H1 (cell line): ENCODE measurements around the gene UROD. TPM values are rescaled to one million over a fixed set of nuclear protein-coding genes. Genes with fewer than 3 reads are reported as not detected.

Source experiments
- CTCF ChIA-PET: fragments of 300-600 bp; sonication (Branson Sonifier 250); formaldehyde crosslinking; loops from one replicate; lab custom pipeline; 2021; ENCODE audit not compliant: partially characterized antibody; lab: Charles Lee
- POLR2A ChIA-PET: fragments of 300-600 bp; sonication (Branson Sonifier 250); formaldehyde crosslinking; loops from one replicate; lab custom pipeline; 2021; ENCODE audit warnings: inconsistent platforms; ENCODE audit not compliant: partially characterized antibody; lab: Charles Lee
- DNase-seq, 2 experiments: peaks; one replicate each; pipeline versions ENCODE4 v3.0.0 to v3.0.0-alpha.2; 2010 to 2022; ENCODE audit warnings: low spot score in 2 of 2, low read depth in 1 of 2, mixed read lengths in 1 of 2
- FAIRE-seq: peaks from 2 replicates; lab custom pipeline; 2011; peaks lifted over from hg19 to GRCh38; lab: Jason Lieb, UNC
- H2AFZ ChIP-seq: 2 replicates; pipeline ENCODE4 v1.8.1; 2012; ENCODE audit warnings: low read length, inconsistent platforms
- H2AK5ac ChIP-seq: 2 replicates; pipeline ENCODE4 v1.6.1; 2013; ENCODE audit warnings: low read depth, low read length
- H2BK120ac ChIP-seq: replicated peaks from 2 replicates; pipeline ENCODE3; 2013; ENCODE audit warnings: low read depth, low read length, inconsistent platforms
- H2BK12ac ChIP-seq: 2 replicates; pipeline ENCODE4 v1.6.1; 2013; ENCODE audit warnings: low read depth, low read length
- H2BK15ac ChIP-seq: 2 replicates; pipeline ENCODE4 v1.6.1; 2013; ENCODE audit warnings: low read length
- H2BK20ac ChIP-seq: 2 replicates; pipeline ENCODE4 v1.6.1; 2013; ENCODE audit warnings: low read length
- H2BK5ac ChIP-seq: 2 replicates; pipeline ENCODE4 v1.6.1; 2013; ENCODE audit warnings: low read depth, low read length
- H3K14ac ChIP-seq: 2 replicates; pipeline ENCODE4 v1.6.1; 2013; ENCODE audit warnings: inconsistent platforms; ENCODE audit not compliant: insufficient read length
- H3K18ac ChIP-seq: 2 replicates; pipeline ENCODE4 v1.6.1; 2013; ENCODE audit warnings: low read length; ENCODE audit errors: extremely low read depth
- H3K23ac ChIP-seq: 2 replicates; pipeline ENCODE4 v1.6.1; 2013; ENCODE audit warnings: inconsistent platforms; ENCODE audit not compliant: insufficient read length
- H3K23me2 ChIP-seq: 2 replicates; pipeline ENCODE4 v1.6.1; 2013; ENCODE audit warnings: low read depth, low read length
- H3K27ac ChIP-seq: 2 replicates; pipeline ENCODE4 v1.6.1; 2011; ENCODE audit warnings: low read depth, low read length, inconsistent platforms
- H3K27me3 ChIP-seq, 4 experiments: replicated peaks in 1 of 4; 1 replicate in 1 of 4; 2 replicates in 3 of 4; pipeline versions ENCODE4 v1.6.1 to v1.8.1; 2011 to 2013; ENCODE audit warnings: low read length in 3 of 4, mild to moderate bottlenecking in 3 of 4, inconsistent platforms in 2 of 4, mixed read lengths in 2 of 4, moderate library complexity in 1 of 4; ENCODE audit not compliant: control insufficient read depth in 3 of 4, insufficient read depth in 3 of 4; ENCODE audit errors: extremely low read depth in 1 of 4
- H3K36me3 ChIP-seq, 4 experiments: 2 replicates each; pipeline versions ENCODE4 v1.6.1 to v1.8.1; 2011 to 2013; ENCODE audit warnings: mild to moderate bottlenecking in 4 of 4, low read length in 3 of 4, moderate library complexity in 2 of 4, control low read depth in 1 of 4, inconsistent platforms in 1 of 4; ENCODE audit not compliant: insufficient read depth in 4 of 4, control insufficient read depth in 2 of 4
- H3K4ac ChIP-seq: replicated peaks from 2 replicates; pipeline ENCODE3; 2013; ENCODE audit warnings: low read length, low read depth, mixed read lengths, inconsistent platforms; ENCODE audit not compliant: insufficient read length
- H3K4me1 ChIP-seq, 4 experiments: replicated peaks in 1 of 4; 1 replicate in 1 of 4; 2 replicates in 3 of 4; pipeline versions ENCODE4 v1.6.1 to v1.8.1; 2011 to 2013; ENCODE audit warnings: low read length in 3 of 4, inconsistent platforms in 2 of 4, mixed read lengths in 1 of 4; ENCODE audit not compliant: insufficient read depth in 4 of 4, control insufficient read depth in 3 of 4
- H3K4me2 ChIP-seq, 2 experiments: 2 replicates each; pipeline versions ENCODE4 v1.6.1 to v1.8.1; 2011 to 2013; ENCODE audit warnings: low read depth in 2 of 2, low read length in 2 of 2, control low read depth in 1 of 2, inconsistent platforms in 1 of 2, mild to moderate bottlenecking in 1 of 2; ENCODE audit not compliant: insufficient read depth in 1 of 2
- H3K4me3 ChIP-seq, 4 experiments: fragments of 200-600, 300-600 bp in 1 of 4; sonication (generic), shearing (Covaris generic), sonication (Bioruptor Twin) in 1 of 4; 2 replicates each; pipeline versions ENCODE4 v1.5.1 to v1.8.1; 2011 to 2016; ENCODE audit warnings: low read length in 4 of 4, low read depth in 3 of 4, control low read depth in 2 of 4, inconsistent platforms in 2 of 4, mild to moderate bottlenecking in 2 of 4, mixed read lengths in 1 of 4, moderate library complexity in 1 of 4; ENCODE audit not compliant: insufficient read depth in 2 of 4; ENCODE audit errors: extremely low read depth in 1 of 4
- H3K56ac ChIP-seq: replicated peaks from 2 replicates; pipeline ENCODE3; 2013; ENCODE audit warnings: low read depth, mild to moderate bottlenecking, mixed read lengths, low read length, inconsistent platforms; ENCODE audit not compliant: insufficient read length
- H3K79me1 ChIP-seq: 2 replicates; pipeline ENCODE4 v1.6.1; 2013; ENCODE audit warnings: low read depth, low read length, control low read depth
- H3K79me2 ChIP-seq, 2 experiments: 2 replicates each; pipeline versions ENCODE4 v1.6.1 to v1.8.1; 2012 to 2013; ENCODE audit warnings: low read length in 2 of 2, mild to moderate bottlenecking in 2 of 2, inconsistent platforms in 1 of 2; ENCODE audit not compliant: insufficient read depth in 2 of 2, control insufficient read depth in 1 of 2
- H3K9ac ChIP-seq, 4 experiments: replicated peaks in 1 of 4; 1 replicate in 1 of 4; 2 replicates in 3 of 4; pipeline versions ENCODE4 v1.6.1 to v1.8.1; 2011 to 2013; ENCODE audit warnings: low read depth in 3 of 4, low read length in 3 of 4, control low read depth in 2 of 4, mild to moderate bottlenecking in 2 of 4, moderate library complexity in 2 of 4, inconsistent platforms in 1 of 4; ENCODE audit errors: extremely low read depth in 1 of 4
- H3K9me3 ChIP-seq, 2 experiments: 2 replicates each; pipeline versions ENCODE4 v1.6.1 to v1.8.1; 2012 to 2013; ENCODE audit warnings: mild to moderate bottlenecking in 2 of 2, moderate library complexity in 2 of 2, control low read depth in 1 of 2, inconsistent platforms in 1 of 2, low read depth in 1 of 2, low read length in 1 of 2, mixed read lengths in 1 of 2; ENCODE audit not compliant: insufficient read depth in 2 of 2
- H4K20me1 ChIP-seq, 2 experiments: replicated peaks in 1 of 2; 2 replicates each; pipeline versions ENCODE3 to v1.8.1; 2011 to 2013; ENCODE audit warnings: inconsistent platforms in 2 of 2, low read length in 2 of 2, mild to moderate bottlenecking in 1 of 2; ENCODE audit not compliant: insufficient read depth in 2 of 2, control insufficient read depth in 1 of 2
- H4K5ac ChIP-seq: 2 replicates; pipeline ENCODE4 v1.6.1; 2013; ENCODE audit warnings: low read length, low read depth, mixed read lengths, inconsistent platforms; ENCODE audit not compliant: insufficient read length
- H4K8ac ChIP-seq: 2 replicates; pipeline ENCODE4 v1.8.0; 2013; ENCODE audit warnings: mild to moderate bottlenecking, moderate library complexity, low read length, inconsistent platforms; ENCODE audit not compliant: insufficient read depth; ENCODE audit errors: extremely low read depth
- H4K91ac ChIP-seq: replicated peaks from 2 replicates; pipeline ENCODE3; 2013; ENCODE audit warnings: low read length, mixed read lengths, inconsistent platforms; ENCODE audit not compliant: insufficient read length
- FOSL1 ChIP-seq: IDR thresholded peaks from 2 replicates; pipeline ENCODE4 v1.6.1; 2011; ENCODE audit warnings: mild to moderate bottlenecking, low read depth, low read length, moderate library complexity; ENCODE audit not compliant: insufficient read depth
- SP1 ChIP-seq: IDR thresholded peaks from 2 replicates; pipeline ENCODE4 v1.6.1; 2011; ENCODE audit warnings: low read depth, low read length
- TBP ChIP-seq: IDR thresholded peaks from 2 replicates; pipeline ENCODE4 v1.6.1; 2011; ENCODE audit warnings: low read depth, low read length, improper control_type of control experiment
- WGBS, 2 experiments: shearing (Covaris generic) in 1 of 2; methylation state at CpG; one replicate each; pipeline versions ENCODE4 v1.1.6 to v1.1.7; 2013 to 2015; ENCODE audit warnings: low lambda C conversion rate in 2 of 2, mixed read lengths in 2 of 2, inconsistent platforms in 1 of 2, low coverage in 1 of 2, missing lambda C conversion rate in 1 of 2; ENCODE audit not compliant: insufficient replicate concordance in 2 of 2, insufficient coverage in 1 of 2, insufficient read length in 1 of 2; ENCODE audit errors: extremely low coverage in 1 of 2, missing lambda C conversion rate in 1 of 2; 5-methylcytosine and 5-hydroxymethylcytosine counted together
- polyA plus RNA-seq, 7 experiments: library from polyadenylated mRNA; depleted of rRNA in 3 of 7; stranded (reverse) in 5 of 7; unstranded in 2 of 7; fragments of >200 nt in 5 of 7; fragments of 200-250 nt in 2 of 7; gene quantifications; 1 replicate in 5 of 7; 2 replicates in 1 of 7; 4 replicates in 1 of 7; pipeline versions ENCODE4 v1.2.1 to v1.2.3, GENCODE V29; 2011 to 2013; ENCODE audit warnings: missing spikeins in 2 of 7, mixed read lengths in 2 of 7
- total RNA-seq: library from RNA; stranded (reverse); fragmentation: NEBNext Ultra II Directional; extraction: Animal tissue kit (Norgen Biotek cat#: 25700); gene quantifications from 2 replicates; pipeline ENCODE4 v1.2.1, GENCODE V29; 2021

The UROD gene
- total and polyA plus RNA-seq, 2 of the 8 experiments (the other 6 are each of a cell fraction or from before 2014, with no cell fraction given): 86.6 to 220 TPM

DNA sequence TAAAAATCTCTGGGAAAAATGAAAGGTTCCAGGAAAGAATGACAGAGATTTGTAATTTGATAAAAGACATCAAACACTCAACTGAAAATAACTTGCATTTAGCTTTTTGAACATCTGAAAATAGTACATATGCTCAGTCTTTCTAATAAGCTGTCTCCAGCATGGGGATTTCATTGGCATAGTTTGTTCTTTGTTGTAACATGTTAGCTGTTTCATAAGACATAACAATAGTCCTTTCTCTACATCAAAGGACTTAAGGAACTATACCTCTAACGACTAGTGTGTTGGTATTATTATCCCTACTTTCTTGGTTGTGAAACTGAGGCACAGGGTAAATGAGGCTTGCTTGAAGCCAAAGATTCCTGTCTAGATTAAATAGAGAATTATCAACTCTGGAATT is 47.7 kb upstream of the UROD start:
- TF ChIP-seq FOSL1: no peak
- no peak for TF ChIP-seq TBP
- no peak for TF ChIP-seq SP1
- no peak overlapping the region for H3K4ac ChIP-seq
- no peak overlapping the region for H2AFZ ChIP-seq
- whole genome bisulfite sequencing, 2 experiments: 95% methylated on average over 1 of the region's 1 CpG; no CpG with 5 or more reads in 1 of the 2 experiments
- H2BK5ac ChIP-seq: no peak overlapping the region
- H3K79me1 ChIP-seq: no peaks in the 10 kb centered on the region
- no peak overlapping the region for H3K18ac ChIP-seq
- H3K23me2 ChIP-seq: no peaks in the 10 kb centered on the region
- FAIRE-seq (no peak), DNase-seq (no peak)
- H2BK15ac ChIP-seq: no peak overlapping the region
- no peaks in the 10 kb centered on the region for H3K4me1 ChIP-seq
- H3K9ac ChIP-seq: no peak overlapping the region
- H3K4me2 ChIP-seq: no peak overlapping the region
- H3K9me3 ChIP-seq: no peaks in the 10 kb centered on the region
- no peak overlapping the region for H3K23ac ChIP-seq
- no peak overlapping the region for H4K91ac ChIP-seq
- H4K5ac ChIP-seq: no peak overlapping the region
- no peak overlapping the region for H2BK20ac ChIP-seq
- no peak overlapping the region for H2BK120ac ChIP-seq
- no peak overlapping the region for H3K14ac ChIP-seq
- H3K27ac ChIP-seq: no peak overlapping the region
- no peak overlapping the region for H3K4me3 ChIP-seq
- H2AK5ac ChIP-seq: no peak overlapping the region
- CTCF ChIA-PET: interaction anchor here (0.5 kb wide), 1 partner anchor 87 kb away, joined by 3 read pairs; no protein-coding TSS in a partner anchor
- H3K56ac ChIP-seq: no peak overlapping the region
- no peaks in the 10 kb centered on the region for H3K27me3 ChIP-seq
- no peak overlapping the region for H2BK12ac ChIP-seq
- H3K79me2 ChIP-seq: no peaks in the 10 kb centered on the region
- POLR2A ChIA-PET: no interaction called here
- H4K20me1 ChIP-seq: peaks cover 0 to 2% of the 10 kb centered on the region in 2 experiments
- no peak overlapping the region for H4K8ac ChIP-seq
- H3K36me3 ChIP-seq: no peaks in the 10 kb centered on the region
